Adrenal gland (tissue), 19 donors: ENCODE results near the gene TRIM36. TPM values are rescaled to one million over a fixed set of nuclear protein-coding genes. Genes with fewer than 3 reads are reported as not detected.

Experiments
- DNase-seq, 7 donors: peaks; one replicate each; pipeline ENCODE4 v3.0.0-alpha.2; 2019 to 2020
- H3K27ac ChIP-seq, 5 donors: fragments of 200-600 bp; sonication (generic) in 4 of 5; 1 replicate in 3 of 5; 2 replicates in 2 of 5; pipeline versions ENCODE4 v1.5.1 to v1.8.0; 2016 to 2020; ENCODE audit warnings: mild to moderate bottlenecking in 1 of 5
- H3K27me3 ChIP-seq: fragments of 200-600 bp; 2 replicates; pipeline ENCODE4 v1.8.0; 2021
- H3K36me3 ChIP-seq, 2 donors: fragments of 200-600 bp; replicated peaks in 1 of 2; 1 replicate in 1 of 2; 2 replicates in 1 of 2; pipeline versions ENCODE4 v1.5.1 to v1.8.0; 2018 to 2022
- H3K4me1 ChIP-seq, 2 donors: fragments of 200-600 bp; replicated peaks in 1 of 2; 1 replicate in 1 of 2; 2 replicates in 1 of 2; pipeline versions ENCODE4 v1.5.1 to v1.8.0; 2018 to 2021
- H3K4me3 ChIP-seq, 4 donors: fragments of 200-600 bp; sonication (generic) in 3 of 4; one replicate each; pipeline ENCODE4 v1.5.1; 2016 to 2018
- H3K9me3 ChIP-seq, 3 donors: fragments of 200-600 bp; sonication (generic) in 1 of 3; replicated peaks in 1 of 3; 1 replicate in 2 of 3; 2 replicates in 1 of 3; pipeline versions ENCODE4 v1.5.1 to v1.8.0; 2016 to 2021
- POLR2A ChIP-seq, 2 donors: fragments of 450-650 bp; IDR thresholded peaks; one replicate each; pipeline ENCODE4 v1.6.1; 2017; ENCODE audit warnings: antibody characterized with exemption in 2 of 2, mild to moderate bottlenecking in 2 of 2, moderate library complexity in 1 of 2
- WGBS, 4 donors: extraction: QIAGEN DNeasy Blood & Tissue Kit in 2 of 4; methylation state at CpG; one replicate each; pipeline versions ENCODE4 v1.1.5 to v1.1.7; 2013 to 2017; 5-methylcytosine and 5-hydroxymethylcytosine counted together
- intact Hi-C, 2 donors: fragments of 100-400 bp; cut with DNase I; formaldehyde crosslinking; loops; one replicate each; pipeline versions ENCODE4 v1.14.1 to v1.15.0; 2022 to 2023
- long read RNA-seq, 10 donors: library from polyadenylated mRNA in 3 of 10; unstranded in 2 of 10; stranded (forward) in 1 of 10; transcript quantifications; one replicate each; pipeline ENCODE4 v2.0.0 and lab custom pipeline, GENCODE V29; 2021 to 2026
- polyA plus RNA-seq, 3 donors: library from polyadenylated mRNA; stranded (reverse); fragments of 200-250 nt in 2 of 3; fragments of 350-450 nt in 1 of 3; fragmentation: Illumina TruSeq in 1 of 3; extraction: RNeasy Lipid Tissue Mini Kit (QIAGEN cat#74804) in 1 of 3; gene quantifications; one replicate each; pipeline ENCODE4 v1.2.3, GENCODE V29; 2013 to 2014
- total RNA-seq, 9 donors: library from RNA; depleted of rRNA in 4 of 9; stranded (reverse); fragments of >200 nt in 4 of 9; fragments of 120-200 nt in 1 of 9; fragmentation: NEBNext Ultra II Directional in 1 of 9; extraction: Animal tissue kit (Norgen Biotek cat#: 25700) in 1 of 9; gene quantifications; one replicate each; pipeline versions ENCODE4 v1.1.0 to v1.2.4, GENCODE V29; 2013 to 2023
- TF ChIP-seq, protein P1 (sequence below), 6 experiments: fragments of 450-650 bp in 4 of 6; fragments of 200-600 bp in 2 of 6; sonication (generic) in 1 of 6; IDR thresholded peaks; 1 replicate in 5 of 6; 2 replicates in 1 of 6; pipeline versions ENCODE4 v1.5.1 to v1.8.0; 2016 to 2021; ENCODE audit warnings: antibody characterized with exemption in 6 of 6, mild to moderate bottlenecking in 2 of 6, moderate library complexity in 1 of 6
- donor health status: healthy with polysubstance abuse.
- donor health status: Bipolar disorder and iron deficiency.
- donor health status: DM: yes; HTN: yes; CAD: no.
- donor health status: DM: no; HTN: no; CAD: no.
- donor health status: DM: no; HTN: no; CAD: no.
- donor health status: DM: yes; HTN: yes; CAD: no.

Gene TRIM36, protein sequence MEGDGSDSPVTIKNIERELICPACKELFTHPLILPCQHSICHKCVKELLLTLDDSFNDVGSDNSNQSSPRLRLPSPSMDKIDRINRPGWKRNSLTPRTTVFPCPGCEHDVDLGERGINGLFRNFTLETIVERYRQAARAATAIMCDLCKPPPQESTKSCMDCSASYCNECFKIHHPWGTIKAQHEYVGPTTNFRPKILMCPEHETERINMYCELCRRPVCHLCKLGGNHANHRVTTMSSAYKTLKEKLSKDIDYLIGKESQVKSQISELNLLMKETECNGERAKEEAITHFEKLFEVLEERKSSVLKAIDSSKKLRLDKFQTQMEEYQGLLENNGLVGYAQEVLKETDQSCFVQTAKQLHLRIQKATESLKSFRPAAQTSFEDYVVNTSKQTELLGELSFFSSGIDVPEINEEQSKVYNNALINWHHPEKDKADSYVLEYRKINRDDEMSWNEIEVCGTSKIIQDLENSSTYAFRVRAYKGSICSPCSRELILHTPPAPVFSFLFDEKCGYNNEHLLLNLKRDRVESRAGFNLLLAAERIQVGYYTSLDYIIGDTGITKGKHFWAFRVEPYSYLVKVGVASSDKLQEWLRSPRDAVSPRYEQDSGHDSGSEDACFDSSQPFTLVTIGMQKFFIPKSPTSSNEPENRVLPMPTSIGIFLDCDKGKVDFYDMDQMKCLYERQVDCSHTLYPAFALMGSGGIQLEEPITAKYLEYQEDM
- 10 to 100 TPM in 2 of 9 donors, 1 to 10 TPM in 6, under 1 TPM in 1; 0.36 to 23.5 (median 3.3) TPM for total RNA-seq
- 1 to 10 TPM; 1.6 to 3.0 (median 2.3) TPM for polyA plus RNA-seq
- long read RNA-seq, donor 1: 0 reads
- long read RNA-seq, donor 2, partial matches to known transcripts: 0 of 1 reads
- long read RNA-seq, donor 2, other reads (novel, unspliced or antisense): 0 of 1 reads
- long read RNA-seq, donor 3, partial matches to known transcripts: 0 of 1 reads
- long read RNA-seq, donor 3, other reads (novel, unspliced or antisense): 0 of 1 reads
- long read RNA-seq, donor 4, partial matches to known transcripts: 2 of 2 reads
- long read RNA-seq, donor 4, other reads (novel, unspliced or antisense): 0 of 2 reads
- long read RNA-seq, donor 5, full-length matches to known transcripts: 12 of 15 reads
- long read RNA-seq, donor 5, partial matches to known transcripts: 1 of 15 reads
- long read RNA-seq, donor 5, other reads (novel, unspliced or antisense): 2 of 15 reads
- long read RNA-seq, donor 6: 0 reads
- long read RNA-seq, donor 7: 0 reads
- long read RNA-seq, donor 8: 0 reads
- long read RNA-seq, donor 9: 0 reads
- long read RNA-seq, donor 10: 0 reads

DNA sequence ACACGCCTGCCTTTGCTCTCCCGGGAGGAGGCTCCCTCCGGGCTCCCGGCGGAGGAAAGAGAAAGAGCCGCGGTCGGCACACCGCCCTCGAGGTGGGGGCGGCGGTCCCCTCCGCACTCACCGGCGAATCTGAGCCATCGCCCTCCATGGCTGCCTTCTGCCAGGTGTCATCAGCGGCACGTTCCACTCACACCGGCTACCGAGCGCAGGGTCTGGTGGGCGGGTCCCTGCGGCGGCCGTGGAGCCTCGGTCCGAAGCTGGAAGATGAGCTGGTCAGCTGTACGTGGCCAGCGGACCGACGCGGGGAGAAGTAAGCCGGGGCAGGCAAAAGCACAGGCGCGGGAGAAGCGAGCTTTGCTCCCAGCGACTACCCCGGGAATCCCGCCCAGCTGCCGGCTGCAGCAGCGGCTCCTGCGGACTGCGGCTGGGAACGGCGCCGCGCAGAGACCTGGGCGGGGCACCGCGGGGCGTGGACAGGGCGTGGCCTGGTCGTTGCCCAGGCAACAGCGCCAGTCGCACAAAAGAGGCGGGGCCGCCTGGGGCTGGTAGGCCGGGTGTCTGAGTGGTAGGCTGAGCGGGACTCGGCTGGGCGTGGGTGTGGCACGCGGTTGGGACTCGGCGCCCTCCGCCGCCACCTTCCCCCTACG, at the start of gene TRIM36:
Gene TRIM36 (minus strand): TSS at position 422 of the 647 bp plus-strand sequence. CDS start 274 bp downstream, at position 148.
- no peaks in the 10 kb centered on the region for H3K9me3 ChIP-seq
- WGBS, 4 donors: 0 to 2% (median 1%) methylated on average over 19 to 68 of the region's 68 CpGs; no CpG with 5 or more reads in 1 of the 4 donors
- peaks cover 0 to 15% of the 10 kb centered on the region in 2 donors for H3K4me1 ChIP-seq
- H3K36me3 ChIP-seq: no peaks in the 10 kb centered on the region
- H3K27ac ChIP-seq: peak within 1 kb of the TSS in 3 of 5 donors; percentile 52 to 76 (median 75)
- peak; percentile 93 to 97 (median 96) for DNase-seq
- H3K4me3 ChIP-seq: peak within 1 kb of the TSS; percentile 33 to 88 (median 84)
- TF ChIP-seq, protein P1, sequence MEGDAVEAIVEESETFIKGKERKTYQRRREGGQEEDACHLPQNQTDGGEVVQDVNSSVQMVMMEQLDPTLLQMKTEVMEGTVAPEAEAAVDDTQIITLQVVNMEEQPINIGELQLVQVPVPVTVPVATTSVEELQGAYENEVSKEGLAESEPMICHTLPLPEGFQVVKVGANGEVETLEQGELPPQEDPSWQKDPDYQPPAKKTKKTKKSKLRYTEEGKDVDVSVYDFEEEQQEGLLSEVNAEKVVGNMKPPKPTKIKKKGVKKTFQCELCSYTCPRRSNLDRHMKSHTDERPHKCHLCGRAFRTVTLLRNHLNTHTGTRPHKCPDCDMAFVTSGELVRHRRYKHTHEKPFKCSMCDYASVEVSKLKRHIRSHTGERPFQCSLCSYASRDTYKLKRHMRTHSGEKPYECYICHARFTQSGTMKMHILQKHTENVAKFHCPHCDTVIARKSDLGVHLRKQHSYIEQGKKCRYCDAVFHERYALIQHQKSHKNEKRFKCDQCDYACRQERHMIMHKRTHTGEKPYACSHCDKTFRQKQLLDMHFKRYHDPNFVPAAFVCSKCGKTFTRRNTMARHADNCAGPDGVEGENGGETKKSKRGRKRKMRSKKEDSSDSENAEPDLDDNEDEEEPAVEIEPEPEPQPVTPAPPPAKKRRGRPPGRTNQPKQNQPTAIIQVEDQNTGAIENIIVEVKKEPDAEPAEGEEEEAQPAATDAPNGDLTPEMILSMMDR (IDR thresholded peaks at IDR 0.05): peak in 1 of 6 experiments; percentile 12
- TF ChIP-seq POLR2A (IDR thresholded peaks at IDR 0.05): peak; percentile 67 to 97
- intact Hi-C loops: loop anchor here in 1 of 2 donors (5.0 kb wide), 1 partner anchor 388 kb away; no protein-coding TSS in a partner anchor
- H3K27me3 ChIP-seq: peaks cover 6% of the 10 kb centered on the region

DNA sequence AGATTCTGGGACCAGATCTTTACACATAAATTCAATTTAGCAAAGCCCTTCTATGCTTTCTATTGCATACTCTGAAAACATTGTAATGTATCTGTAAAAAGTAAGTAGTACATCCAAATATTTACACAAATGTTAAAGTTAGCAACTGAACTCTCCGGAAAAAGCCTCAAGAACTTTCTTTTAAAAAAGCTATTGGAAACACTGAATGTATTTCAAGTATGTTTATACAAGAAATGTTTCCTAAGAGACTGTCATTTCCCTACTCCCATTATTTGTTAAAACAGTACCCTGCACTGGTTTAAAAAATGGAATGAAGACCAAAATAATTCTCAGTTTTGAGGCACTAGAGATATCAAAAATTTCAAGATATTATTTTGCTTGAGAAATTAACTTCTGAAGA, 44.8 kb upstream of the TRIM36 start:
- no peak for DNase-seq
- no peak overlapping the region for H3K4me3 ChIP-seq
- no peaks in the 10 kb centered on the region for H3K9me3 ChIP-seq
- H3K27me3 ChIP-seq: no peaks in the 10 kb centered on the region
- intact Hi-C loops: no loop called here
- 81 to 91% (median 85%) methylated on average over 1 of the region's 1 CpG for WGBS, 4 donors
- H3K27ac ChIP-seq: no peak overlapping the region
- peaks cover 0 to 8% of the 10 kb centered on the region in 2 donors for H3K36me3 ChIP-seq
- no peaks in the 10 kb centered on the region for H3K4me1 ChIP-seq
- no peak for TF ChIP-seq POLR2A (IDR thresholded peaks at IDR 0.05)
- TF ChIP-seq, protein P1 (IDR thresholded peaks at IDR 0.05): no peak

DNA sequence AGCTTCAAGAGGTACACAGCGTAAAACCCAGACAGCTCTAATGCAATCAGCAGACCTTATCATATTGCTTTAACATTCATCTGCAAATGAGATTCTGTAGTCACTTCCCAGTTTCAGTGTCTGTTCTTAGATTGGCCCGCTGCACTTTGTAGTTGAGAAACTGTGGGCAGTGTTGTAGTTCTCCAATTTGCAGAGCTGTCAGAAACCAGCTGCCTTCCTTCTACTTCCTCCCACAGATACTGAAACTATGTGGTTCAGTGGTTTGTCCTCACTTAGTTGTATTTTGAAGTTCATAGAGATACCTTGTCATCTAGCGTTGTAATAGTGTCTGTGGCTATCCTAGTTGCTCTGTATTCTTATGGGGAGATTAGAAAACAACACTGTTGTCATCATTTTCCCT, 39.6 kb upstream of the TRIM36 start:
- Histone ChIP-seq H3K27ac (no peak overlapping the region), H3K9me3 (no peaks in the 10 kb centered on the region), H3K36me3 (peaks cover 0 to 5% of the 10 kb centered on the region in 2 donors), H3K4me3 (no peak overlapping the region), H3K27me3 (no peaks in the 10 kb centered on the region), H3K4me1 (no peaks in the 10 kb centered on the region)
- DNase-seq: peak in 6 of 7 donors; percentile 10 to 62 (median 28)
- intact Hi-C loops: no loop called here
- WGBS, 4 donors: 63 to 78% (median 72%) methylated on average over 3 of the region's 3 CpGs
- TF ChIP-seq POLR2A (IDR thresholded peaks at IDR 0.05): no peak
- TF ChIP-seq, protein P1 (IDR thresholded peaks at IDR 0.05): no peak
